GM23338 (cell line): ENCODE results near the gene VEGFB. TPM values are rescaled to one million over a fixed set of nuclear protein-coding genes. Genes with fewer than 3 reads are reported as not detected.

Source experiments
- ATAC-seq: fragments of 200-7000 bp; cut with Tn5 transposase; 3 replicates; pipeline ENCODE4 v1.9.1; 2020
- DNase-seq: peaks from one replicate; pipeline ENCODE4 v3.0.0-alpha.2; 2015; ENCODE audit warnings: low spot score
- H2AFZ ChIP-seq: fragments of 200-600 bp; sonication (generic); 2 replicates; pipeline ENCODE4 v1.8.0; 2016; ENCODE audit warnings: antibody characterized with exemption, mild to moderate bottlenecking, moderate library complexity
- H3F3A ChIP-seq: fragments of 200-600 bp; sonication (generic); replicated peaks from 2 replicates; pipeline ENCODE4 v1.8.0; 2017; ENCODE audit warnings: antibody characterized with exemption, mixed run types, low read depth
- H3K27ac ChIP-seq: fragments of 200-600 bp; sonication (generic); 2 replicates; pipeline ENCODE4 v1.6.1; 2016; ENCODE audit warnings: low read depth
- H3K27me3 ChIP-seq: fragments of 200-600 bp; sonication (generic); 2 replicates; pipeline ENCODE4 v1.8.0; 2016; ENCODE audit warnings: mild to moderate bottlenecking, mixed run types, moderate library complexity; ENCODE audit not compliant: insufficient read depth
- H3K36me3 ChIP-seq: fragments of 200-600 bp; sonication (generic); 2 replicates; pipeline ENCODE4 v1.8.0; 2016; ENCODE audit warnings: mild to moderate bottlenecking; ENCODE audit not compliant: insufficient read depth
- H3K4me1 ChIP-seq: fragments of 200-600 bp; sonication (generic); 2 replicates; pipeline ENCODE4 v1.8.0; 2016; ENCODE audit warnings: mild to moderate bottlenecking, moderate library complexity; ENCODE audit not compliant: insufficient read depth
- H3K4me2 ChIP-seq: fragments of 200-600 bp; sonication (generic); 2 replicates; pipeline ENCODE4 v1.7.1; 2017; ENCODE audit warnings: mixed run types
- H3K4me3 ChIP-seq: fragments of 200-600 bp; sonication (generic); 2 replicates; pipeline ENCODE4 v1.6.1; 2016; ENCODE audit warnings: mixed run types
- H3K79me2 ChIP-seq: fragments of 200-600 bp; sonication (generic); replicated peaks from 2 replicates; pipeline ENCODE4 v1.8.0; 2017; ENCODE audit warnings: mild to moderate bottlenecking; ENCODE audit not compliant: insufficient read depth
- H3K9me2 ChIP-seq: fragments of 200-600 bp; sonication (generic); 2 replicates; pipeline ENCODE4 v1.8.0; 2017; ENCODE audit not compliant: insufficient read depth
- H4K20me1 ChIP-seq: fragments of 200-600 bp; sonication (generic); replicated peaks from 2 replicates; pipeline ENCODE4 v1.8.0; 2017; ENCODE audit warnings: mild to moderate bottlenecking; ENCODE audit not compliant: insufficient read depth
- H3K27ac Mint-ChIP-seq: 2 replicates; pipeline ENCODE4 v1.8.0; 2020; ENCODE audit warnings: inconsistent platforms, mild to moderate bottlenecking, moderate library complexity, mixed read lengths
- H3K27me3 Mint-ChIP-seq: 3 replicates; pipeline ENCODE4 v1.8.0; 2022; ENCODE audit warnings: low read depth, mild to moderate bottlenecking, moderate library complexity, mixed read lengths, inconsistent platforms; ENCODE audit not compliant: insufficient read depth, poor library complexity
- H3K36me3 Mint-ChIP-seq: 3 replicates; pipeline ENCODE4 v1.8.0; 2021; ENCODE audit warnings: low read depth, mild to moderate bottlenecking, inconsistent platforms, moderate library complexity, mixed read lengths
- H3K4me1 Mint-ChIP-seq: 3 replicates; pipeline ENCODE4 v1.8.0; 2020; ENCODE audit warnings: mild to moderate bottlenecking, inconsistent platforms, mixed read lengths
- H3K4me3 Mint-ChIP-seq: 3 replicates; pipeline ENCODE4 v1.8.0; 2021; ENCODE audit warnings: moderate library complexity, mild to moderate bottlenecking, inconsistent platforms, mixed read lengths
- H3K9me3 Mint-ChIP-seq: 3 replicates; pipeline ENCODE4 v1.8.0; 2020; ENCODE audit warnings: moderate library complexity, mild to moderate bottlenecking, inconsistent platforms, mixed read lengths
- CREB1 ChIP-seq: fragments of 250-450 bp; sonication (Bioruptor Pico); IDR thresholded peaks from 2 replicates; pipeline ENCODE4 v1.5.0; 2020; ENCODE audit warnings: low read depth, mild to moderate bottlenecking, moderate library complexity
- ETS1 ChIP-seq: IDR thresholded peaks from 2 replicates; pipeline ENCODE4 v1.6.1; 2016; ENCODE audit warnings: antibody characterized with exemption
- EZH2phosphoT487 ChIP-seq: fragments of 200-600 bp; sonication (generic); IDR thresholded peaks from one replicate; pipeline ENCODE4 v1.8.1; 2018; ENCODE audit warnings: antibody characterized with exemption; ENCODE audit not compliant: unreplicated experiment
- POLR2AphosphoS5 ChIP-seq: IDR thresholded peaks from 2 replicates; pipeline ENCODE4 v1.6.1; 2016; ENCODE audit warnings: antibody characterized with exemption, low read depth
- REST ChIP-seq: IDR thresholded peaks from one replicate; pipeline ENCODE4 v1.6.1; 2018; ENCODE audit warnings: antibody characterized with exemption; ENCODE audit not compliant: unreplicated experiment
- STAT1 ChIP-seq: IDR thresholded peaks from one replicate; pipeline ENCODE4 v1.6.1; 2016; ENCODE audit warnings: antibody characterized with exemption; ENCODE audit not compliant: unreplicated experiment
- ZNF114 ChIP-seq: fragments of 250-450 bp; sonication (Bioruptor Pico); IDR thresholded peaks from 2 replicates; pipeline ENCODE4 v1.5.0; 2020; ENCODE audit warnings: mild to moderate bottlenecking, moderate library complexity
- polyA plus RNA-seq: library from polyadenylated mRNA; unstranded; fragments of >200 nt; fragmentation: Nextera tagmentation; extraction: Ambion mirVana; gene quantifications from 2 replicates; pipeline ENCODE4 v1.2.1, GENCODE V29; 2016
- total RNA-seq: library from RNA; depleted of rRNA; stranded (reverse); fragments of >200 nt; shearing (Covaris generic); gene quantifications from 2 replicates; pipeline ENCODE4 v1.2.3, GENCODE V29; 2014

VEGFB gene
- total and polyA plus RNA-seq, 2 experiments from 2014 or later, result 20.8 to 25.8 TPM

- peak; percentile 78 for DNase-seq
- peak overlapping the region; percentile 100 for H3K4me2 ChIP-seq
- H3K36me3 Mint-ChIP-seq, result peaks cover 8% of the 10 kb centered on the region; the same call in 2 of the 3 replicates
- peaks cover 32% of the 10 kb centered on the region for H3K4me1 ChIP-seq
- no peak for TF ChIP-seq REST
- TF ChIP-seq EZH2phosphoT487, result no peak
- TF ChIP-seq POLR2AphosphoS5, result peak; percentile 21; the same call in 1 of the 2 replicates
- TF ChIP-seq ETS1, result peak; percentile 50; the same call in 1 of the 2 replicates
- peak overlapping the region; percentile 100 for H3K4me3 ChIP-seq
- ATAC-seq, result peak; percentile 3
- no peaks in the 10 kb centered on the region; the same call in none of the 2 replicates for H4K20me1 ChIP-seq
- H3K27me3 ChIP-seq, result no peaks in the 10 kb centered on the region
- H3F3A ChIP-seq, result peaks cover 38% of the 10 kb centered on the region
- no peaks in the 10 kb centered on the region for H3K9me3 Mint-ChIP-seq
- H3K4me3 Mint-ChIP-seq, result peak overlapping the region; percentile 88
- H3K27ac Mint-ChIP-seq, result peak overlapping the region; percentile 94
- peak overlapping the region; percentile 96 for H3K27ac ChIP-seq
- no peaks in the 10 kb centered on the region for H3K36me3 ChIP-seq
- H2AFZ ChIP-seq, result no peak overlapping the region
- H3K4me1 Mint-ChIP-seq, result peaks cover 39% of the 10 kb centered on the region
- peaks cover 33% of the 10 kb centered on the region for H3K79me2 ChIP-seq
- no peaks in the 10 kb centered on the region for H3K9me2 ChIP-seq
- peaks cover 34% of the 10 kb centered on the region for H3K27me3 Mint-ChIP-seq
Measured at GRCh38 chr11:64249563-64250414, 15.4 kb downstream of the VEGFB start.

GRCh38 chr11:64250415-64251015 lies 16.1 kb downstream of the VEGFB start:
- peak overlapping the region; percentile 100 for H3K4me2 ChIP-seq
- Mint-ChIP-seq H3K27ac (peak overlapping the region; percentile 94), H3K9me3 (no peaks in the 10 kb centered on the region), H3K36me3 (peaks cover 13% of the 10 kb centered on the region), H3K4me3 (peak overlapping the region; percentile 88), H3K4me1 (peaks cover 39% of the 10 kb centered on the region), H3K27me3 (peaks cover 32% of the 10 kb centered on the region)
- no peaks in the 10 kb centered on the region; the same call in none of the 2 replicates for H4K20me1 ChIP-seq
- peak overlapping the region; percentile 100 for H3K4me3 ChIP-seq
- H2AFZ ChIP-seq, result no peak overlapping the region; the same call in 1 of the 2 replicates
- no peaks in the 10 kb centered on the region for H3K27me3 ChIP-seq
- peaks cover 32% of the 10 kb centered on the region for H3K4me1 ChIP-seq
- H3K79me2 ChIP-seq, result peaks cover 27% of the 10 kb centered on the region
- no peaks in the 10 kb centered on the region for H3K9me2 ChIP-seq
- peaks cover 38% of the 10 kb centered on the region for H3F3A ChIP-seq
- peak overlapping the region; percentile 96 for H3K27ac ChIP-seq
- DNase-seq (peak; percentile 59), ATAC-seq (peak; percentile 1)
- TF ChIP-seq STAT1 (no peak), CREB1 (CRISPR knock-in tag) (no peak), ETS1 (no peak), ZNF114 (CRISPR knock-in tag) (no peak)
- H3K36me3 ChIP-seq, result no peaks in the 10 kb centered on the region
